Activated gamma-delta T cell (primary cell): ENCODE measurements around the gene FBXO42.
"Not testable (repeated sequence)": the region's sequence is repeated elsewhere in the genome, so short reads cannot be mapped to it uniquely, and the experiment has no call there.

Experiments
- DNase-seq: peaks from one replicate; lab custom pipeline; 2025; lab: John Stamatoyannopoulos, UW

Gene FBXO42

DNA sequence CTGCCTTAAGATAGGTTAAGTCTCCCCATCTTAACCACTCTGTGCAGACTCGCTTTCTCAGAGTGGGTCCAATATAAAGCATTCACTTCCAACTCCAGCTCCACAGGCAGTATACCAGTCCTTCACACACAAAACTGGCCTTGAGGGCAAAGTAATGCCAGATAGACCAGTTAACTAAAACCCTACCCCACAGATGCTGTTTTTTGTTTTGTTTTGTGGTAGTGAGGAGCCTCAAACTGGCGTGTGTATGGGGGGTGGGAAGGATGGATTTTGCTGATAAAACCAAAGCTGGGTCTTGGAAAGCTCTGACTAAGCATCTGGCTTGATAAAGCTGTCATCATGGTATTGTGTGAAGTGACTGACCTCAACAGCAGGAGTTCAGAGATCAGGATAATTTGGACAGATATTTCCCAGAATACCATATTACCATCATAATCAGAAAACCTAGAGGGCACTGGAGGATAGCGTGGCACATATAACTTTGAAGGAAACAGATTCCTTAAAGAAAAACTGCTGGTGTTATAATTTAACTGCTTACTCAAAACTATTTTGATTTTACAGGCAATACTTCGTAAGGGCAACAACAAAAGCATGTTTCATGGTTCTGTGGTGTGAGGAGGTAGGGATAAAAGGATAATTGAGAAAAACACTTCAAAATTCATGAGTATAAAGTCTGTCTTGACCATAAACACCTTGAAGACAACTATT lies 85.7 kb downstream of the FBXO42 start:
- DNase-seq = no peak

DNA sequence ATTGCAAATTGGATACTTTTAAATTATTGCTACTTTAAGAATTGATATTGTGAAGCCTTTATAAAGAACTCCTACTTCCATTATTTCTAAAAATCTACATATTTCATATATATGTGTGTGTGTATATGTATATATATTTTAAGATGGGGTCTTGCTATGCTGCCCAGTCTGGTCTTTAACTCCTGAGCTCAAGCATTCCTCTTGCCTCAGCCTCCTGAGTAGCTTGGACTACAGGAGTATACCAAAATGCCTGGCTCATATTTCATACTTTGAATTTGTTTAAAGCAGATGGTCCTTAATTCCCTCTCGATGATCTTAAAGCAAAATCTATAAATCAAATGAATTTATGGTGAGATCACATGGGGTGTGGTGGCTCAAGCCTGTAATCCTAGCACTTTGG lies 90.2 kb downstream of the FBXO42 start:
- no peak for DNase-seq

DNA sequence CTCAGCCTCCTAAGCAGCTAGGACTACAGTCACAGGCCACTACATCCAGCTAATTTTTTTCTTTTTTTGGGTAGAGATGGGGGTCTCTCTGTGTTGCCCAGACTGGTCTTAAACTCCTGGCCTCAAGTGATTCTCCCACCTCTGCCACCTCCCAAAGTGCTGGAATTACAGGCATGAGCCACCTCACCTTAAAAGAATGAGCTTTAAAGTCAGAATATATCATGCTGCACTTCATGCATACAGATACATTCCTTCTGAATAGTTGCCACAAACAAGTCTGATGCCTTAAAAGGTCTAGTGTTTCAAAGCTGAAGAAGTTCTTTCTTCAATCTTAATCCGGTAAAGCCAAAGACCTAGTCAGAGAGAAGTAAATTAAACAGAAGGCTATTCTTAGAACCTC lies 91.5 kb downstream of the FBXO42 start:
- DNase-seq = no peak

DNA sequence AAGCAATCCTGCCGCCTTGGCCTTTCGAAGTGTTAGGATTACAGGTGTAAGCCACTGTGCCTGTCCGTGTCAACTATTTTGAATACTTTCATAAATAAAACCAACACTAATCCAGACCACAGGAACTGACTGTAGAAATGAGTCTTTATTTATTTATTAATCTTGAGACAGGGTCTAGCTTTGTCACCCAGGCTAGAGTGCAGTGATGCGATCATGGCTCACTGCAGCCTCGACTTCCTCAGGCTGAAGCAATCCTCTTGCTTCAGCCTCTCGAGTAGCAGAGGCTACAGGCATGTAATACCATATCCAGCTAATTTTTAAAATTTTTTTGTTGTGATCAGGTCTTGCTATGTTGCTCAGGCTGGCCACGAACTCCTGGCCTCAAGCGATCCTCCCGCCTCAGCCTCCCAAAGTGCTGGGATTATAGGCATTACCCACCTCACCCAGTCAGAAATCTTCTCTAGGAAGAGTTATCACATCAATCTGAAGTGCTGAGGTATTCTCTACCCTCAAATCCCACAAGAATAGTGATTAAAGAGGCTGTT lies 93.6 kb downstream of the FBXO42 start:
- DNase-seq = no peak

DNA sequence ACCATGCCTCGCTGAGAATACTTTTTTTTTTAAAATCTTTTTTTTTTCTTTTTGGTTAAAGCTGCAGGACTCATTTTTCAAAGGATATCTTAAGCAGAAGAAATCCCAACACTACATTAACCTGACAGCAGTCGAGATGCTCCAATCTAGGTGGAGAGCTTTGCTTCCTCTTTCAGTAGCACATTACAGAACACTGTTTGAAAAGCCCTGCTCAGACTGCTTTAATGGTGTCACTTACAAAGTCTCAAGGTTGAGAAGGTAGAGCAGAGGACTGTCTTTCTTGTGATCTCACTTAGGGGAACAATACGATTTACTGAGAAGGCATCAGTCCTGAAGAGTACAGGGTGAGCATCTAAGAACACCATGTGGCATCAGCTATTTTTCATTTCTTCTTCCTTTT lies 94.3 kb downstream of the FBXO42 start:
- DNase-seq = no peak

DNA sequence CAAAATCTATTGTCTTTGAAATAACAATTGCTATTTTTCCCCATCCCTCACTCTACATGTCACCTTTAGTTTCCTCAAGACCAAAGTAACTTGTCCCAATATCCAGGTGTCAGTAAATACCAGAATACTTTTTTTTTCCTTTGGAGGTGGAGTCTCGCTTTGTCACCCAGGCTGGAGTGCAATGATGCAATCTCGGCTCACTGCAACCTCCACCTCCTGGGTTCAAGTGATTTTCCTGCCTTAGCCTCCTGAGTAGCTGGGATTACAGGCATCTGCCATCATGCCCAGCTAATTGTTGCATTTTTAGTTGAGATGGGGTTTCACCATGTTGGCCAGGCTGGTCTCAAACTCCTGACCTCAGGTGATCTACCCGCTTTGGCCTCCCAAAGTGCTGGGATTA lies 94.7 kb downstream of the FBXO42 start:
- not testable (repeated sequence) for DNase-seq

DNA sequence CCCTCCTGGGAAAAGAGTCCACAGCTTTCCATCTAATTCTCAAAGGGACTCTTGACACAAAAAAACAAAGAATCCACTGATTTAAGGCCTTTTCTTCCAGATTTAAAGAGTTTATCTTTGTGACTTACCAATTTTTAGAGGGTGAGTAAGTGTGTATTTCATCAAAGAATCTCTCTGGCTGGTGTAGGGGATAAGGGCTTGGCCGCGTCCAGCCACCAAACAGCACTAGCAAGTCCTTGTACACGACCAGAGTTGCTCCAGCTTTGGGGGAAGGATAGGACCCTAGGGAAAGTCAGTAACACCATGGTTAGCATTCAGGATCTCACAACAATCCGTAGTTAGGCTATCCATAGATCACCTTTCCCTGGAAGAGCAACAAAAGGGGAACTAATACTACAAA lies 95.8 kb downstream of the FBXO42 start:
- DNase-seq = no peak

DNA sequence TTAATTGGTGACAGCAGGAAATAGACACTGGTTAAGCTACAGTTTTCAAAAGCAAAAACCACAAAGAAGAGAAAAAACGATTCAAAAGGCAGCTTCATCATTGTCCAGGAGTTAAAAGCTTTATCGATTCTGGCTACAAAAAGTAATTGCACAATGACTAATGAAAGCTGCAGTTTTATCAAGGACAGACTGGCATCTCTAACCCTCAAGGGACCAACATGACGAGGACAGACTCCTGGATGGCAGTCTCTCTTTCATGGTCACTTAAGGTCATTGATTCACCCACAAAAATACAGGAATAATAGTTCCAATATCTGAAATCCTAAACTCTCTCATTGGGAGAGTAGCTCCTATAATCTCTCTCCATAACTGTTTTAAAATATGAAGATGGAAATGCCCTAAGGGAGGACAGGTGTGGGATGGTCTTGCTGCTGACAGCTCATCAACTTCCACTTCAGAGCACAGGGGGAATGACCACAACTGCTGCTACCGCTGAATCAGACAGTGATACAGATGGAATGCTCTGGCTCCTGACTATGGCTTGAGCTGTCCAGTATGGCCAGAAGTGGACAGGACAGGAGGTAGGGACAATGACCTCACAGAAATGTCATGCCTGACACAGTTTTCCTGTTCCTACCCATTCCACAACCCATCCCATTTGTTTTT lies 97.9 kb downstream of the FBXO42 start:
- no peak for DNase-seq

DNA sequence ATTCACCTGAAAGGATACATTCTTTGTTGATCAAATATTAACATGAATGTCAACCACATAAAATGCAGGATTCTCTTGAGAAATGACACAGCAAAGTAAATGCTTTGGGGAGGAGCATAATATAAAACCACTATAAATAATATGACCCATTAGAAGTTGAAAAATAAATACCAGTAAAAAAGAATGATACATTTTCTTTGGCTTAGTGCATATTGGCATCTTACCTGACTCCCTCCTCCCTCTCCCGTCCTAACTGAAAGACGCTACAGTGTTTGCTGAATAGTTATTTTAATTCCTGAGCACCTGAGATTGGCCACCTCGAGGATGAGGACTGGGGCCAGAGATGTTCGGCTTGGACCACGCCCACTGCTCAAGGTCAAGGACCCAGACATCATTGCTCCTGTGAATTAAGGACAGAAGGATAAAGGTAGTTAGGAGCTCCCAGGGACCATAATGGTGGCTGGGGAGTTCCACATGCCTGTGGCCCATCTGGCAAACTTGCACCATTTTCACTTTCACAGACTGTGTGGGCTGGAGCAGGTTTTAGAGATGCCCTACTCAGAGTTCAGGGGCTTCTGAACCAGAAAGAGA lies 98.9 kb downstream of the FBXO42 start:
- DNase-seq = no peak

DNA sequence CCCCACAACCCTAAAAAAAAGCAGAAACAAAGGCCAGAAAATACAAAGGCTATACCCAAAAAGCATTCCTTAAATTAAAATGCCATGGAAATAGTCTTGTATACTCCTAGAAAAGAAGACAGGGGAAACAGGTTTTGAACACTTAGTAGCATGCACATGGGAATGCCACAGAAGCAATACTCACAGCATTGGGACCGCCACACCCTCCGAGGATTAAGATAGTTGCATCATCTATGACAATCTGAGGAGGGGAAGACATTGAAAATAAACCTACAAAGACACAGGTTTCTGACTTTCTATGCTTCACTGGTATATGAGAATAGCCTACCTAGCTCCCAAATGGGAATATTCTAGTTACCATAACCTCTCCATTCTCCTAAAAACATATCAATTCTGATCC lies 99.4 kb downstream of the FBXO42 start:
- no peak for DNase-seq

DNA sequence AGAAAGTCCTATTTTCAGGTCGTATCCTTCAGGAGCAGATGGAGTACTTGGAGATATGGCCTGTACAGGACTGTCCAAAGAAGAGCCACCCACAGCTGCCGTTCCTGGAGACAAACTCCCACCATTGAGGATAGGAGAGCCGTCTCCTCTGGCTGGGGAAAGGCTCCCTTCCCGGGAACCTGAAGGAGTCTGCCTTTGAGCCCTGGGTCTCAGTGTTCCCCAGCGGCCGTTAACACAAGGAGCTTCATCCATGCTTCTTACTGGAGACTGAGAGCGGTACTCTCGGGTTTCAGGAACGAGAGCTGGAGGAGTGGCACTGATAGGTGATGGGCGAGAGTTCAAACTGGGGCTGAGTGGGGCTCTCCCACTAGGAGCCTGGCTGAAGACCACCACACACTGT lies 100.9 kb downstream of the FBXO42 start:
- DNase-seq = no peak

DNA sequence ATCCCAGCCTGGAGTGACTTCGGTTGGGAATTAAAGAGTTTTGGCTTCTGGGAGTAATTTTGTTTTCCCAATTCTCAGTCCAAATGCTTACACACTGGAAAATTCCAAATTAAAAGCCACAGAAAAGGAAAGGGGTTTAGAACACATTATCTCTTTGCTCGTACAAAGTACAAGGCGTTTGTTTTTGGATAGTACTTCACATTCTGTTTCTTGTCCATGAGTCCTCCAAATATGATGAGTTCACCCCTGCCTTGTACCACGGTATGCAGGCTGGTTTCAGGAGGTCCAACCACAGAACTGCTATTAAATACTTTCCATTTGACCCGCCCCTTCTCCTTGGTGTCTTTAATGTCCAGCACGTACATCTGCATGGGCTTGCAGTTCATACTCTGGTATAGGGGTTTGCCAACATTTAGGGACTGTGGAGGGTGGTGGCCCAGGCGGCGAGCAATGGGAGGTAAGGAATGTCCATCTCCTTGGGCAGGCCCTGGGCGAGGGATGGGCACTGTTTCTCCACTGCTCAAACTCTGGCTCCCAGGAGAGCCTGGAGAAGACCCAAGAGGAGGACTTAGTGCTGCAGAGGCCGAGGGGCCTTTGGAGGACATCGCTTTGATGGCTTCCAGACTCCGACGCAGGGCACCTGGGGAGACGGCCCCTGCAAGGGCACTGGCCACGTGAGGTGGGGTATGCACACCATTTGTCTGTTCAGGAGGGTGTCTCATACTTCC lies 101.6 kb downstream of the FBXO42 start:
- DNase-seq = no peak

DNA sequence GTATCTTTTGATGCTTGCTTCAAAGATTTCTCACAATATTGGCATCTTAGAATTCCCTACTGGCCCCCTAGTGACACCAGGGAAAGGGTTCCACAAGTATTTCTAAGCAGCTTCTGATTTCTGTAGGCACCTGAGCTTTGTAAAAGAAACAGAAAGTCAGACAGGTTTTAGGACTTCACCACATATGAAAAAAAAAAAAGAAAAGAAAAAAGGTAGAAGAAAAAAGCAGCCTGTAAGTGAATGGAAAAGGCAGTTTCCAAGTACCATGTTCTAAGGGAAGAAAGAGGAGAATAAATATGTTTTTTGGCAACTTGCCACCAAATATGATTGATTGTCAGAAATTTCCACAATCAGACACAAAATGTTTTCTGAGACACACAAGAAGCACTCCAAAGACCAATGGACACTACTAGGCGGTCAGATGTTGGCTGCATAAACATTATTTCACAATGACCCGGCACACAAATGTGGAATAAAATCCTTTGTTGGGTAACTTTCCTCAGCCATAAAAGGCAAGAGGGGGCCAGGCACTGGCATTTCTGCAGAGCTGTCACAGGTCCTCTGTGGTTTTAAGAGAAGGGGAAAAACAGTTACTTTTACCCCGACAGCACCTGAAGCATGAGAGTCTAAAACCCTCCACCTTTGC lies 102.6 kb downstream of the FBXO42 start:
- no peak for DNase-seq

DNA sequence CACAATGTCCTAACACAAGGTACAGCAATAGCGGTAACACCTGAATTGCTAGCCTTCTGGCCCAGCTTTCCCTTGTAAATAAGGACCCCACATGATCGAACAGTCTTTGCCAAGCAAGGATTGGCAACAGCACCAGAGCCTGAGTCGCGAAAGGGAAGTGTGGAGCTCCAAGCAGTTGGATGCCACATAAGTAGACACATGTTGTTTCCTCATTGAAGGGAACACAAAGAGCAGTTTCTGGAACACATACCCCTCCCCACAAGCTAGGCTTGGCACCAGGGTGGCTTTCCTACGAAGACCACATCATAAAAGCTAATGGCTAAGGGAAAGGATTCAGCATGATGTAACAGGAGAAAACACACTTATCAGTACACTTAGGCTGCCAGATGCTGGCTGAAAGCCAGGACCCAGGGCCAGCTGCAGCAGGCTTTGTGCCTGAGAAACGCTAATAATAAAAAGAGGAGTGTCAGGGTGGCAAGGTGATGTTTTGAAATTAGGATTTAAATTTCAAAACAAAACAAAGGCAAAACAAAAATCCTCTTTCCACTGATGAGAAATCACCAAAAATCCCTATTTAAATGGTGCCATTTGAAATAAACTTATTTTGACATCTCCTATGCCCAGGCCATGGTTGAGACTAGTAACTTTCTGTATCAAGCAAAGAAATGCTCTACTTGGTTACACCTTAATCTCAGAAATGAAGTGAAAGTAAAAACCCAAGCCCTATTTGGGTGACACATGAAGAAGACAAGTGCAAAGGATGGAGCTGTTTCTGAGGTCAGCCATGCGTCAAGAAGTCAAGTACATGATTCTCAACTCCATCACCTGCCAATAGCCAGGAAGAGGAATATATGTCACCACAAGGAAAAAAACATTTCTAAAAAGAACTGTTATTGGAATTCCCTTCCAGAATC lies 103.4 kb downstream of the FBXO42 start:
- DNase-seq = no peak

DNA sequence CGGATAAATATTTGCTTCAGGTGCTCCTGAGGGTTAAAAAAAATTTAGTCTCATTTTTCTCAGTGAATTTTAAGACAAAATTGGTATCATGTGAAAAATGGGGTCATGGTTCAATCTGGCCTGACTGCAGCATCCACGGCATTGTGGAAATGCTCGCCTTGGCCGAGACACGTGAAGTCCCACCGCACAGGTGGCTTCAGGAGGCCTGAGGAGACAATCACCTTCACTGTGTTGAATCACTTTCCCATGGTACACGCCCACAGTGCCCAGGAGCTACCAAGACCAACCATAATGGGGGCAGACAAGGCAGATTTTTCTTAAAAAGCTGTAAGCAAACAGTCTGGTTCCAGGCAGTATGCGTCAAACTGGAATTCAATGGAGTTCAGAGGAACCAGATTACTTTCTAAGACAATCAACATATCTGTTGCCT lies 104.3 kb downstream of the FBXO42 start:
- DNase-seq = no peak

DNA sequence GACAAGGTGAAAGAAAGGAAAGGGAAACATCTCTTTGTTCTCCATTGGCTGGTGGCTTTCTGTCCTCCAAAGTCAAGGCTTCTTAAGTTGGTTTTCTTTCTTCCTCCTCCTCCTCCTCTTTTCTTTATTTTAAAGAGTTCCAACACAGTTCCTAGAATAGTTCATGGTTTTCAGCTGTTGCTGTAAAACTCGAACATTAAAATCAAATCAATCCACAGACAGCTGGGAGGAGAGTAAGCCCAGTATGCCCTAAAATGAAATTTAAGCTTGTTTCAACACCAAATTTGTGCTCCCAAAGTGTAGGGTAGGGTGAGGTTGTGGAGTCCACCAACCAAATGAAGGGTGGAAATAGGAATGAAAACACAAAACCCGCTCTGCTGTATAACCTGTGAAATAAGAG lies 104.8 kb downstream of the FBXO42 start:
- DNase-seq = no peak

DNA sequence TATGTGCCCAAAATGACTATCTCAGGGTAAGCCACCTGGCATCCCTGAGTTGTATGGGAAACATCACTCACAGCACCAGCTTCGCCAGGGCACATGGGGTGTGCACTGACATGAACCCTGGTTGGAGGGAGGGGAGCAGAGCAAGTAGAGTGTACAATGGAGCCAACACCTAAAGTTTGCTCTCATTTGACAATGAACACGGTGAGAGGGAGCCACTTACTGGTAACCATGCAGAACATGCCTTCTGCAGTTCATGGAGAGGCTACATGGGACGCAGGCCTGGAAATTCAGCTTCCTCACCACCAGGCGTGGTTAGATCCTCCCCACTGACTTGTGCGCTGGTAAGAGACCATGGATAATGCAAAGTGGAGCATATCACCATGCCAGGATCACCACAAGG lies 105.3 kb downstream of the FBXO42 start:
- DNase-seq = no peak

DNA sequence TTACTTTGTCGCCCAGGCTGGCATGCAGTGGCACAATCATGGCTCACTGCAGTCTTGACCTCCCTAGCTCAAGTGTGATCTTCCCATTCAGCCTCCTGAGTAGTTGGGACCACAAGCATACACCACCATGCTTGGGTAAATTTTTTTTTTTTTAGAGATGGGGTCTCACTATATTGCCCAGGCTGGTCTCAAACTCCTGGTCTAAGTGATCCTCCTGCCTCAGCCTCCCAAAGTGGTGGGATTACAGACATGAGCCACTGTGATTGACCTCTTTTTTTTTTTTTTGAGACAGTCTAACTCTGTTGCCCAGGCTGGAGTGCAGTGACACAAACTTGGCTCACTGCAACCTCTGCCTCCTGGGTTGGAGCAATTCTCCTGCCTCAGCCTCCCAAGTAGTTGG lies 106.0 kb downstream of the FBXO42 start:
- not testable (repeated sequence) for DNase-seq

DNA sequence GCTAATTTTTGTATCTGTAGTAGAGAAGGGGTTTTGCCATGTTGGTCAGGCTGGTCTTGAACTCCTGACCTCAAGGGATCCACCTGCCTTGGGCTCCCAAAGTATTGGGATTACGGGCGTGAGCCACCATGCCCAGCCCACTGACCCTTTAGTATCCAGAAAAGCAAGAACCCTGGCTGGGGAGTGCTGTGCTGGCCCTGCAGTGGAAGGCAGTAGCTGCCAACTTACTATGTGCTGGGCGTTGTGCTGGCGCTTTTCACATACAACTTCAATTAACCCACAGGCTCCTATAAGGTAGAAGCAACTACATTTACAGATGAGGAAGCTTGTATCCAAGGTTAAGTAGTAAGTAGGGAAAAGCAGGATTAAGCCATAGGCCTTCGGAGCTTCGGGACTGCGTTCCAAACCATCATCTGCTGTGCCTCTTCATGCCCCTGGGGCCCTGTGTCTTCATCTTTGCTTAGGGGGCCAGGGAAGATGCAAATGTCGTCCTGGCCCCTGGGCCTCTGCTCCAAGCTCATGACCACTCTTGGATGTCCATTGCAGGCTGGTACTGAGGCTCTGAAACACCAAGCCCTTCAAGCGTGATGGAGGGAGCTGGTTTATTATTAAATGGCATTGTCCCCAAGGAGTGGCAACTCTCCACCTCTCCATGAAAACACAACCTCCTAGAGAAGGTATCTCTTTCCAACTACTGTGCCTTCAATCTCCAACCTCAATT lies 106.6 kb downstream of the FBXO42 start:
- DNase-seq = no peak

DNA sequence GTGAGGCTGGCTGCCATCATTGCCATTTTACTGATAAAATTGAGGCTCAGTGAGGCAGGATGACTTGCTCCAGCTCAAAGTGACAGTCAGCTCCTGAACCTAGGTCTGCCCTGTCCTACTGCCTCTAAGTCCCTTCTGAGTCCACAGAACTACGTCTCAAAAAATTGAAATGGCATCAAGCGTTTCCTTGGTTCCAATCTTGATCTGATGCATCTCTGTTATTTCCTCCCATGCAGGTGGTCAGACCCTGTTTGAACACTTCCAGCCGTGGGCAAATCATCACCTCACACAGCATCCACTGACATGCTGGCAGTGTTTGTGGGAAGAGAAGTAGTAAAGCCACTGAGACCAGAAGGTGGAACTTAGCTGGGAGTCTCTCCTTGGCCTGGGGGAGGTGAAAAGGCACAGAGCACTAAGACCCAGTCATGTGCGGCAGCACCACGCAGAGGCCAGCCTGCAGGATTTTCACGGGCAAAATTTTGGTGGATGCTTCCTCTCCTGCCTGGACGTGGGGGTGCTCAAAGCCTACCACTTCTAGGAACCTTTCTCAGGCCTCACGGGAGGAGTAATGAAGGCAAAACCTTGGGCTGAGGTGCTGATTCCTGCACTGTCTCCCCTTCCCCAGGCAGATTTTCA lies 107.5 kb downstream of the FBXO42 start:
- DNase-seq = no peak
